Measurements from ENCODE around the gene NLK. TPM values are rescaled to one million over a fixed set of nuclear protein-coding genes. Genes with fewer than 3 reads are reported as not detected.

The NLK gene
- 9.4 and 10.6 TPM in 2 replicates for total RNA-seq

GRCh38 chr17:28042657-28042720, at the start of gene NLK:
NLK (plus strand) TSS chr17:28042677; CDS start chr17:28042874, 197 bp downstream.

Other genes with a start within 250 kb of the NLK start
- gene NOS2, start 242.1 kb upstream of the NLK start, total RNA-seq = not detected in 2 replicates
- gene LYRM9, start 149.3 kb upstream of the NLK start, total RNA-seq = 5.4 and 6.2 TPM in 2 replicates

Measured in airway epithelial cell (primary cell).